ENCODE results near the gene MRPS35.

The MRPS35 gene

DNA sequence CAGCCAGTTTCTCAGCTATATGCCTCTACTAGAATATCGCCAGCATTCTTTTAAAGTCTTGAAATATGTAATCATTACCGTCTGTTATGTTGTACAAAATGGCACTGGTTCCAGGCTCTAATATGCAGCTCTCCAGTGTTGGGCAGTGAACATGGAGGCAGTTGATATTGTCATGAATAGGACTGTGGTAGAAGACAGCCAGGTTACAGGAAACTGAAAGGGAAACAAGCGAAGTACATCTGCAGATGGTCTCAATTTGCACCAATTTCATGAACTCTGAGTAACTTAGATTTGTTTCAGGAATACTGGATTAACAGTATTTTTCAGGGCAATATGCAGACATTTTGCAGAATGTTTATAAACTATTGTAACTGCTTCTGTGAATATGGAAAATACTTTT lies 56.0 kb downstream of the MRPS35 start:
- no peaks in the 10 kb centered on the region for H3K27me3 ChIP-seq (replicated peaks; ENCODE audit: control insufficient read depth, insufficient read depth, low read length)
- TF ChIP-seq CTCF (IDR thresholded peaks at IDR 0.05; ENCODE audit: insufficient read depth, low read length, poor library complexity, severe bottlenecking) = no peak
- H3K36me3 ChIP-seq (ENCODE audit: control insufficient read depth, insufficient read depth, low read length) = no peaks in the 10 kb centered on the region
- H3K4me3 ChIP-seq (replicated peaks; ENCODE audit: low read depth, low read length) = no peak overlapping the region
- no peak for DNase-seq (ENCODE audit: extremely low read depth, insufficient read length)

DNA sequence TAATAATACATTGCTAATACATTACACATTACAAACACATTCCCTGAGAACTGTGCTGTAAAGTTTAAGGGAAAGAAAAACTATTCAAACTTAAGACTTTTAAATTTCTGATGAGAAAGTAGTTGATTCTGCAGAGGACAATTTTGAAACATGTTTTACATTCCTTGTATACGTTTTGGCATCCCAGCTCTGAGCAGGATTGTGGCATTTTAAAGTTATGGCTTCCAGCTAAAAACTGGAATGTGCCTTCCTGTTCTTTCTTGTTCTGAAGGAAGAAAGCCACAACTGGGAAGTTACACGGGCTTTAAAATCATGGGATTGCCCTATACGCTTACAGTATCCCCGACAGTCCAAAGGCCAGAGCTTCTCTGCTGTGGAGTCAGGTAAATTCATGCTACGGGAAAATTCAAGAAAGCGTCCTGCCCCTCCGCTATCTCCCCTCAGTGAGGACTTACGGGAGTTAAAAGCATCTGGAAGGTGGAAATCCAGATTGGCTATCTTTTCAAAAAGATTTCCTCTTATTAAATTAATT lies 58.6 kb downstream of the MRPS35 start:
- DNase-seq (ENCODE audit: extremely low read depth, insufficient read length) = no peak
- TF ChIP-seq CTCF (IDR thresholded peaks at IDR 0.05; ENCODE audit: insufficient read depth, low read length, poor library complexity, severe bottlenecking) = no peak
- no peaks in the 10 kb centered on the region for H3K27me3 ChIP-seq (replicated peaks; ENCODE audit: control insufficient read depth, insufficient read depth, low read length)
- no peaks in the 10 kb centered on the region for H3K36me3 ChIP-seq (ENCODE audit: control insufficient read depth, insufficient read depth, low read length)
- H3K4me3 ChIP-seq (replicated peaks; ENCODE audit: low read depth, low read length) = no peak overlapping the region

GRCh38 chr12:27771481-27772327 lies 61.1 kb downstream of the MRPS35 start:
- no peak for DNase-seq (ENCODE audit: extremely low read depth, insufficient read length)
- no peaks in the 10 kb centered on the region for H3K27me3 ChIP-seq (replicated peaks; ENCODE audit: control insufficient read depth, insufficient read depth, low read length)
- no peaks in the 10 kb centered on the region for H3K36me3 ChIP-seq (ENCODE audit: control insufficient read depth, insufficient read depth, low read length)

DNA sequence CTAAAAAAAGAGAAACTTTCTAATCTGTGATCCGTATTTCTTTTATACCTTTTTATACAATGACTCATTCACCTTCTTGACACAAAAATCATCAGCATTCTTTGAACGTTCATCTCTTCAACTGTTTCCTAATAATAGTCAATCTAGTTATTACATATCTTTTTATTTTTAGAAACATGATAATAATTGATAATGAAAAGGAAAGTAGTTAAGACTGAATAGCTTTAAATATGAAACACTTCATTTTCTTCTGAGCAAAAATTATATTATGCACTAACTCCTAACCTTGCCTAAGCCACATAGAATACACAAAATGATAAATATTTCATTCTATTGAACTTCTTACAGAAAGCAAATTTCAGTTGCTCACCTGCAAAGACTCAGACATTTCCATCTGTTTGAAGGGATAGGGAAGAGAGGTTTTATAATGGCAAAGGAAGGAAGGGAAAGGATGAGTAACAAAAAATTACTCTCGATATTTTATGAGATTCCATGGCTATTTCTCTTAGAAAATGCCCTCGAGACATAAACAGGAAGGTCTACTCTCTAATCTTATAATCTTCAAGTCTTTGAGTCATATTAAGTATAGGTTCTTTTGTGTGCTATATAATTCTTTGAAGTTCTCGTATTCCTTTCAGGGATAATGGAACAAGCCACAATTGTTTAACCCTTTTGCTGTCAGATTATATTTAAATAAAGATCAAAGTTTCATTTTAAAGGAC lies 61.9 kb downstream of the MRPS35 start:
- DNase-seq (ENCODE audit: extremely low read depth, insufficient read length) = no peak
- no peak for TF ChIP-seq CTCF (IDR thresholded peaks at IDR 0.05; ENCODE audit: insufficient read depth, low read length, poor library complexity, severe bottlenecking)
- H3K27me3 ChIP-seq (replicated peaks; ENCODE audit: control insufficient read depth, insufficient read depth, low read length) = no peaks in the 10 kb centered on the region
- H3K36me3 ChIP-seq (ENCODE audit: control insufficient read depth, insufficient read depth, low read length) = no peaks in the 10 kb centered on the region
- no peak overlapping the region for H3K4me3 ChIP-seq (replicated peaks; ENCODE audit: low read depth, low read length)

More at GRCh38 chr12:27771481-27772327, 61.1 kb downstream of the MRPS35 start:
- no peak for TF ChIP-seq CTCF (IDR thresholded peaks at IDR 0.05; ENCODE audit: insufficient read depth, low read length, poor library complexity, severe bottlenecking)
- H3K4me3 ChIP-seq (replicated peaks; ENCODE audit: low read depth, low read length) = no peak overlapping the region

DNA sequence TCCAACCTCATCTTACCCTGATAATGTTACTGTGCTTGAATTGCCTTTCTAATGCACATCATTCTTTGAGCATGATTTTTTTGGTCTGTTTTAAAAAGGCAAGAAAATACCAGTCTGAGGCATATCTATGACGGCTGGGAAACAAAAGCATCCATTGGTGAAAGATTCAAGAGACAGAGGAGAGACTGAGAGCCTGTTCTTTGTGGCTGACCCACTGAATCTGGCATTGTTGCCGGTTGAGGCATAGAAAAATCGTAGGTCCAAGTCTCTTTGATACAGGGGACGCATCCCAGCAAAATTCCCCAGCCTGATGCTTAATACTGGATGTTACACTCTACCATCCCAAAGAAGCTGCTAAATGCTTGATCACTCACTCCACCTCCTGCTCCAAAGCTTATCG lies 66.5 kb downstream of the MRPS35 start:
- Histone ChIP-seq H3K36me3 (ENCODE audit: control insufficient read depth, insufficient read depth, low read length) (no peaks in the 10 kb centered on the region; the same call in 1 of the 2 replicates), H3K4me3 (replicated peaks; ENCODE audit: low read depth, low read length) (no peak overlapping the region), H3K27me3 (replicated peaks; ENCODE audit: control insufficient read depth, insufficient read depth, low read length) (no peaks in the 10 kb centered on the region)
- DNase-seq (ENCODE audit: extremely low read depth, insufficient read length) = no peak
- no peak for TF ChIP-seq CTCF (IDR thresholded peaks at IDR 0.05; ENCODE audit: insufficient read depth, low read length, poor library complexity, severe bottlenecking)
